NCI-H1092 treated with DMSO at 0.1 percent for 48 hours (cell line): ENCODE measurements around the gene PREX1.
"Not testable (repeated sequence)": the region's sequence is repeated elsewhere in the genome, so short reads cannot be mapped to it uniquely, and the experiment has no call there.

Experiments used
- DNase-seq: peaks from one replicate; lab custom pipeline; 2025; lab: John Stamatoyannopoulos, UW

PREX1 gene

GRCh38 chr20:48847498-48848205 is 19.9 kb upstream of the PREX1 start:
- DNase-seq = no peak

GRCh38 chr20:48846516-48847492 is 19.0 kb upstream of the PREX1 start:
- no peak for DNase-seq

- DNase-seq = no peak
Observed at GRCh38 chr20:48845721-48846306, 18.0 kb upstream of the PREX1 start.

- DNase-seq = no peak
Observed at GRCh38 chr20:48844996-48845395, 17.2 kb upstream of the PREX1 start.

GRCh38 chr20:48843896-48844295 is 16.1 kb upstream of the PREX1 start:
- DNase-seq = not testable (repeated sequence)

- DNase-seq = no peak
Observed at GRCh38 chr20:48843057-48843806, 15.4 kb upstream of the PREX1 start.

- no peak for DNase-seq
Observed at GRCh38 chr20:48841875-48842529, 14.2 kb upstream of the PREX1 start.

- no peak for DNase-seq
Observed at GRCh38 chr20:48841196-48841874, 13.5 kb upstream of the PREX1 start.

GRCh38 chr20:48839154-48839917 is 11.5 kb upstream of the PREX1 start:
- DNase-seq = no peak

GRCh38 chr20:48837014-48837413 is 9.2 kb upstream of the PREX1 start:
- DNase-seq = no peak

GRCh38 chr20:48835390-48835789 is 7.6 kb upstream of the PREX1 start:
- DNase-seq = no peak

GRCh38 chr20:48834278-48834677 is 6.5 kb upstream of the PREX1 start:
- no peak for DNase-seq

GRCh38 chr20:48832405-48832730 is 4.6 kb upstream of the PREX1 start:
- no peak for DNase-seq

GRCh38 chr20:48831718-48832404 is 4.1 kb upstream of the PREX1 start:
- no peak for DNase-seq

GRCh38 chr20:48830826-48831318 is 3.1 kb upstream of the PREX1 start:
- DNase-seq = no peak

GRCh38 chr20:48829940-48830339 is 2.1 kb upstream of the PREX1 start:
- no peak for DNase-seq

GRCh38 chr20:48828734-48829460 is 1.1 kb upstream of the PREX1 start:
- DNase-seq = no peak

GRCh38 chr20:48826883-48827771 is 672 bp downstream of the PREX1 start:
- DNase-seq = no peak
